Activated T-helper 1 cell treated with anti-CD3 and anti-CD28 coated beads, Interleukin-12 subunit alpha, Interleukin-12 subunit beta, Interleukin-2, Interleukin-4 antibody, amounts not matched to agents 30 ng/mL and 10 ng/mL and 1 ng/mL, durations not matched to agents 14 hours and 24 hours and 36 hours (primary cell): Measurements from ENCODE around the gene E2F4. TPM values are rescaled to one million over a fixed set of nuclear protein-coding genes. Genes with fewer than 3 reads are reported as not detected.
A peak's percentile ranks its signal among the peaks of the same experiment; 100 is the strongest.

Experiments used
- DNase-seq: peaks from one replicate; pipeline ENCODE4 v3.0.0; 2021; ENCODE audit warnings: low spot score
- H3K27ac Mint-ChIP-seq: one replicate; pipeline ENCODE4 v1.8.0; 2021; ENCODE audit warnings: mild to moderate bottlenecking, mixed read lengths
- H3K27me3 Mint-ChIP-seq: one replicate; pipeline ENCODE4 v1.8.0; 2022; ENCODE audit warnings: mild to moderate bottlenecking, moderate library complexity, mixed read lengths; ENCODE audit not compliant: insufficient read depth
- H3K36me3 Mint-ChIP-seq: one replicate; pipeline ENCODE4 v1.8.0; 2021; ENCODE audit warnings: low read depth, mixed read lengths
- H3K4me1 Mint-ChIP-seq: one replicate; pipeline ENCODE4 v1.8.0; 2021; ENCODE audit warnings: low read depth, mixed read lengths
- H3K4me3 Mint-ChIP-seq: one replicate; pipeline ENCODE4 v1.8.0; 2021; ENCODE audit warnings: mild to moderate bottlenecking, moderate library complexity, mixed read lengths
- H3K9me3 Mint-ChIP-seq: one replicate; pipeline ENCODE4 v1.8.0; 2021; ENCODE audit warnings: mixed read lengths
- intact Hi-C: fragments of 100-400 bp; cut with micrococcal nuclease; formaldehyde crosslinking; loops from one replicate; pipeline ENCODE4 v1.15.1; 2024
- total RNA-seq: library from RNA; stranded (reverse); gene quantifications from 2 replicates; pipeline ENCODE4 v1.2.3, GENCODE V29; 2022

The E2F4 gene
- total RNA-seq, 1 donor from 2014 or later = 181 TPM

- H3K9me3 Mint-ChIP-seq = no peaks in the 10 kb centered on the region
These were observed 28.6 kb upstream of the E2F4 start for GRCh38 chr16:67163164-67163998.

GRCh38 chr16:67163999-67164558, 27.9 kb upstream of the E2F4 start:
- H3K9me3 Mint-ChIP-seq = no peaks in the 10 kb centered on the region
- H3K27ac Mint-ChIP-seq = peak overlapping the region; percentile 52
- peak overlapping the region; percentile 66 for H3K4me3 Mint-ChIP-seq
- H3K4me1 Mint-ChIP-seq = peaks cover 34% of the 10 kb centered on the region
- no peak for DNase-seq
- H3K36me3 Mint-ChIP-seq = peaks cover 8% of the 10 kb centered on the region
- intact Hi-C loops = no loop called here
- peaks cover 16% of the 10 kb centered on the region for H3K27me3 Mint-ChIP-seq

More at GRCh38 chr16:67163164-67163998, 28.6 kb upstream of the E2F4 start:
- H3K4me3 Mint-ChIP-seq = peak overlapping the region; percentile 66
- H3K27me3 Mint-ChIP-seq = peaks cover 16% of the 10 kb centered on the region
- H3K4me1 Mint-ChIP-seq = peaks cover 33% of the 10 kb centered on the region
- peak overlapping the region; percentile 52 for H3K27ac Mint-ChIP-seq
- H3K36me3 Mint-ChIP-seq = peaks cover 7% of the 10 kb centered on the region
- DNase-seq = peak; percentile 70
- intact Hi-C loops = no loop called here

GRCh38 chr16:67164599-67165061, 27.3 kb upstream of the E2F4 start, which contains the start of gene HSF4:
TSS of gene HSF4 (plus strand) at chr16:67164745. CDS start at chr16:67164812, 67 bp downstream.
- no peaks in the 10 kb centered on the region for H3K9me3 Mint-ChIP-seq
- H3K27me3 Mint-ChIP-seq = peaks cover 16% of the 10 kb centered on the region
- H3K27ac Mint-ChIP-seq = peak within 1 kb of the TSS; percentile 52

GRCh38 chr16:67165121-67166078, 26.6 kb upstream of the E2F4 start:
- DNase-seq = no peak
- Mint-ChIP-seq H3K4me3 (peak overlapping the region; percentile 65), H3K9me3 (no peaks in the 10 kb centered on the region), H3K4me1 (peaks cover 40% of the 10 kb centered on the region), H3K27me3 (peaks cover 16% of the 10 kb centered on the region), H3K27ac (peak overlapping the region; percentile 47), H3K36me3 (peaks cover 8% of the 10 kb centered on the region)
- intact Hi-C loops = no loop called here

More at GRCh38 chr16:67164599-67165061, 27.3 kb upstream of the E2F4 start, which contains the start of gene HSF4:
- intact Hi-C loops = no loop called here
- Mint-ChIP-seq H3K4me3 (peak within 1 kb of the TSS; percentile 66), H3K4me1 (peaks cover 36% of the 10 kb centered on the region), H3K36me3 (peaks cover 8% of the 10 kb centered on the region)
- no peak for DNase-seq

- Mint-ChIP-seq H3K27ac (no peak overlapping the region), H3K9me3 (no peaks in the 10 kb centered on the region), H3K4me1 (peaks cover 38% of the 10 kb centered on the region), H3K4me3 (peak overlapping the region; percentile 60), H3K27me3 (peaks cover 14% of the 10 kb centered on the region), H3K36me3 (peaks cover 5% of the 10 kb centered on the region)
- intact Hi-C loops = no loop called here
- DNase-seq = no peak
These were observed 25.8 kb upstream of the E2F4 start for GRCh38 chr16:67166110-67166547.

GRCh38 chr16:67166598-67167168, 25.3 kb upstream of the E2F4 start:
- DNase-seq = no peak
- Mint-ChIP-seq H3K27ac (peak overlapping the region; percentile 48), H3K9me3 (no peaks in the 10 kb centered on the region), H3K4me1 (peaks cover 43% of the 10 kb centered on the region), H3K4me3 (peak overlapping the region; percentile 60), H3K27me3 (peaks cover 14% of the 10 kb centered on the region), H3K36me3 (peaks cover 7% of the 10 kb centered on the region)
- intact Hi-C loops = no loop called here

- H3K36me3 Mint-ChIP-seq = peaks cover 9% of the 10 kb centered on the region
- H3K4me3 Mint-ChIP-seq = no peak overlapping the region
- H3K9me3 Mint-ChIP-seq = no peaks in the 10 kb centered on the region
- no peak overlapping the region for H3K27ac Mint-ChIP-seq
- DNase-seq = no peak
- intact Hi-C loops = no loop called here
- peaks cover 14% of the 10 kb centered on the region for H3K27me3 Mint-ChIP-seq
- peaks cover 52% of the 10 kb centered on the region for H3K4me1 Mint-ChIP-seq
These were observed 24.4 kb upstream of the E2F4 start for GRCh38 chr16:67167588-67167987.

- Mint-ChIP-seq H3K4me1 (peaks cover 66% of the 10 kb centered on the region), H3K27ac (no peak overlapping the region), H3K4me3 (peak overlapping the region; percentile 89), H3K36me3 (peaks cover 15% of the 10 kb centered on the region), H3K27me3 (peaks cover 14% of the 10 kb centered on the region), H3K9me3 (no peaks in the 10 kb centered on the region)
- intact Hi-C loops = no loop called here
- DNase-seq = no peak
These were observed 22.9 kb upstream of the E2F4 start for GRCh38 chr16:67169011-67169451.

GRCh38 chr16:67169642-67170167, 22.2 kb upstream of the E2F4 start:
- intact Hi-C loops = loop anchor here (1.0 kb wide), 3 partner anchors 9 to 14 kb away; partner anchors contain the start of genes FBXL8, MATCAP1 and TRADD
- peaks cover 15% of the 10 kb centered on the region for H3K36me3 Mint-ChIP-seq

GRCh38 chr16:67170168-67170948, 21.6 kb upstream of the E2F4 start, which contains the start of gene NOL3:
TSS of gene NOL3 (plus strand) at chr16:67170538.
- peak within 1 kb of the TSS; percentile 89 for H3K4me3 Mint-ChIP-seq
- peaks cover 8% of the 10 kb centered on the region for H3K27me3 Mint-ChIP-seq
- peaks cover 16% of the 10 kb centered on the region for H3K36me3 Mint-ChIP-seq
- DNase-seq = peak; percentile 70
- peak within 1 kb of the TSS; percentile 88 for H3K27ac Mint-ChIP-seq
- no peaks in the 10 kb centered on the region for H3K9me3 Mint-ChIP-seq
- H3K4me1 Mint-ChIP-seq = peaks cover 69% of the 10 kb centered on the region
- intact Hi-C loops = loop anchor here (1.0 kb wide), 3 partner anchors 8 to 13 kb away; partner anchors contain the start of genes FBXL8, MATCAP1 and TRADD

More at GRCh38 chr16:67169642-67170167, 22.2 kb upstream of the E2F4 start:
- peak overlapping the region; percentile 88 for H3K27ac Mint-ChIP-seq
- peaks cover 14% of the 10 kb centered on the region for H3K27me3 Mint-ChIP-seq
- H3K4me3 Mint-ChIP-seq = peak overlapping the region; percentile 89
- no peaks in the 10 kb centered on the region for H3K9me3 Mint-ChIP-seq
- H3K4me1 Mint-ChIP-seq = peaks cover 66% of the 10 kb centered on the region
- no peak for DNase-seq
